Spinal cord (tissue), 10 donors: ENCODE data around the gene CTNNA2. TPM values are rescaled to one million over a fixed set of nuclear protein-coding genes. Genes with fewer than 3 reads are reported as not detected.

ENCODE experiments used
- DNase-seq, 6 donors: peaks; one replicate each; pipeline versions ENCODE4 v3.0.0 to v3.0.0-alpha.2; 2013 to 2015; ENCODE audit warnings: low spot score in 6 of 6, low read depth in 4 of 6
- H3K27ac ChIP-seq: one replicate; pipeline ENCODE4 v1.5.1; 2013; ENCODE audit warnings: low read depth, low read length, control low read depth
- H3K27me3 ChIP-seq: one replicate; pipeline ENCODE4 v1.6.1; 2013; ENCODE audit warnings: low read length; ENCODE audit not compliant: control insufficient read depth, insufficient read depth
- H3K36me3 ChIP-seq: one replicate; pipeline ENCODE4 v1.6.1; 2013; ENCODE audit warnings: low read length; ENCODE audit not compliant: control insufficient read depth, insufficient read depth
- H3K4me1 ChIP-seq: one replicate; pipeline ENCODE4 v1.6.1; 2013; ENCODE audit warnings: low read length; ENCODE audit not compliant: control insufficient read depth, insufficient read depth
- H3K4me3 ChIP-seq: one replicate; pipeline ENCODE4 v1.5.1; 2013; ENCODE audit warnings: low read depth, low read length, control low read depth
- H3K9me3 ChIP-seq: one replicate; pipeline ENCODE4 v1.6.1; 2013; ENCODE audit warnings: low read length; ENCODE audit not compliant: control insufficient read depth, insufficient read depth
- WGBS: methylation state at CpG from one replicate; pipeline ENCODE4 v1.1.5; 2013; ENCODE audit warnings: missing lambda C conversion rate; ENCODE audit not compliant: insufficient coverage; 5-methylcytosine and 5-hydroxymethylcytosine counted together
- polyA plus RNA-seq, 2 donors: library from polyadenylated mRNA; unstranded; fragments of 120-200 nt; gene quantifications; one replicate each; pipeline ENCODE4 v1.2.1, GENCODE V29; 2013; ENCODE audit not compliant: insufficient read length in 2 of 2
- total RNA-seq, 2 donors: library from RNA; depleted of rRNA in 1 of 2; stranded (reverse); fragments of 120-200 nt in 1 of 2; fragments of >200 nt in 1 of 2; gene quantifications; one replicate each; pipeline versions ENCODE4 v1.2.3 to v1.2.4, GENCODE V29; 2013 to 2014
- donor health status: healthy.

CTNNA2 gene
- total and polyA plus RNA-seq, 4 donors: 42.4 to 117 (median 84.7) TPM

GRCh38 chr2:79564065-79564464, 51.2 kb downstream of the CTNNA2 start:
- WGBS: no CpG with 5 or more reads among the region's 6 CpGs
- no peak for DNase-seq
- H3K27ac ChIP-seq: no peak overlapping the region
- no peaks in the 10 kb centered on the region for H3K4me1 ChIP-seq
- peaks cover 2% of the 10 kb centered on the region for H3K9me3 ChIP-seq
- no peaks in the 10 kb centered on the region for H3K27me3 ChIP-seq
- no peak overlapping the region for H3K4me3 ChIP-seq
- no peaks in the 10 kb centered on the region for H3K36me3 ChIP-seq

- no peaks in the 10 kb centered on the region for H3K9me3 ChIP-seq
- no peak overlapping the region for H3K27ac ChIP-seq
- no peaks in the 10 kb centered on the region for H3K4me1 ChIP-seq
- H3K4me3 ChIP-seq: no peak overlapping the region
- no peaks in the 10 kb centered on the region for H3K27me3 ChIP-seq
- no peaks in the 10 kb centered on the region for H3K36me3 ChIP-seq
- 86% methylated on average over 4 of the region's 5 CpGs for WGBS
- no peak for DNase-seq
These were observed 56.2 kb downstream of the CTNNA2 start for GRCh38 chr2:79569048-79569447.

- H3K4me1 ChIP-seq: no peaks in the 10 kb centered on the region
- no peak overlapping the region for H3K27ac ChIP-seq
These were observed 61.2 kb downstream of the CTNNA2 start for GRCh38 chr2:79573895-79574674.

DNA sequence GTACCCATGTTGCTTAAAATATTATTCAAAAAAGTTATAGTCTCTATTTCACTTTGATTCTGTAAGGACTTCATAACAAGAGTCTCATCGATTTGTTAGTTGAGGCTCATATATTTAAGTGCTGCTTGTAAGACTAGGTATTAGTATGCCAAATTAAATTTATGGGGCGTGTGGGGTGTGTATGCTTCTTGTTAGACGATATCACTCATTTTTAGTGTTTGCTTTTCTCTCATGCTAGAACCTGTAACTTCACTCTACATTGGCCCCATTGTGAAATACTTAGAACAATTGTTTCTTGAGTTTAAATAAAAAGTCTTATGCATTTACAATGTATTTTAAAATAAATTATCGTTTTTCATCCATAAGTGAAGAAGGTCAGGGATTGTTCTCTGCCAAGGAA, 63.6 kb downstream of the CTNNA2 start:
- H3K4me3 ChIP-seq: no peak overlapping the region
- no peak for DNase-seq
- H3K27me3 ChIP-seq: no peaks in the 10 kb centered on the region
- H3K4me1 ChIP-seq: no peaks in the 10 kb centered on the region
- WGBS: no CpG with 5 or more reads among the region's 4 CpGs
- no peak overlapping the region for H3K27ac ChIP-seq
- H3K9me3 ChIP-seq: no peaks in the 10 kb centered on the region
- H3K36me3 ChIP-seq: no peaks in the 10 kb centered on the region

More at GRCh38 chr2:79573895-79574674, 61.2 kb downstream of the CTNNA2 start:
- Histone ChIP-seq H3K4me3 (no peak overlapping the region), H3K36me3 (no peaks in the 10 kb centered on the region), H3K27me3 (no peaks in the 10 kb centered on the region), H3K9me3 (no peaks in the 10 kb centered on the region)
- 67% methylated on average over 1 of the region's 6 CpGs for WGBS
- no peak for DNase-seq

GRCh38 chr2:79578952-79579351, 66.1 kb downstream of the CTNNA2 start:
- Histone ChIP-seq H3K4me3 (no peak overlapping the region), H3K27ac (no peak overlapping the region), H3K36me3 (no peaks in the 10 kb centered on the region), H3K4me1 (no peaks in the 10 kb centered on the region), H3K9me3 (no peaks in the 10 kb centered on the region), H3K27me3 (no peaks in the 10 kb centered on the region)
- no peak for DNase-seq
- WGBS: no CpG with 5 or more reads among the region's 1 CpG

DNA sequence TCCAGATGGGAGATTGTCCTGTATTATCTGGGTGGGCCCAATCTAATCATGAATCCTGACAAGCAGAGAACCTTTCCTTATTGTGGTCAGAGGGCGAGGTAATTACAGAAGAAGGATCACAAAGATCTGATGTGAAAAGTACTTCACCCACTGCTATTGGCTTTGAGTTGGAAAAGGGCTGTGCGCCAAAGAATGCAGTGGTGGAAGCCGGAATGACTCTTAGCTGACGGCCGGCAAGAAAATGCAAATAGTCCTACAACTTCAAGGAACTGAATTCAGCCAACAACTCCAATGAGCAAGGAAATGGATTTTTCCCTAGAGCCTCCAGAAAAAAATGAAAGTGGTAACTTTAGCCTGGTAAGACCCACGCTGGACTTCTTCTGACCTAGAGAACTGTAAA, 67.3 kb downstream of the CTNNA2 start:
- Histone ChIP-seq H3K27ac (no peak overlapping the region), H3K4me1 (no peaks in the 10 kb centered on the region), H3K4me3 (no peak overlapping the region), H3K9me3 (no peaks in the 10 kb centered on the region), H3K36me3 (no peaks in the 10 kb centered on the region), H3K27me3 (no peaks in the 10 kb centered on the region)
- WGBS: 69% methylated on average over 4 of the region's 6 CpGs
- DNase-seq: no peak

DNA sequence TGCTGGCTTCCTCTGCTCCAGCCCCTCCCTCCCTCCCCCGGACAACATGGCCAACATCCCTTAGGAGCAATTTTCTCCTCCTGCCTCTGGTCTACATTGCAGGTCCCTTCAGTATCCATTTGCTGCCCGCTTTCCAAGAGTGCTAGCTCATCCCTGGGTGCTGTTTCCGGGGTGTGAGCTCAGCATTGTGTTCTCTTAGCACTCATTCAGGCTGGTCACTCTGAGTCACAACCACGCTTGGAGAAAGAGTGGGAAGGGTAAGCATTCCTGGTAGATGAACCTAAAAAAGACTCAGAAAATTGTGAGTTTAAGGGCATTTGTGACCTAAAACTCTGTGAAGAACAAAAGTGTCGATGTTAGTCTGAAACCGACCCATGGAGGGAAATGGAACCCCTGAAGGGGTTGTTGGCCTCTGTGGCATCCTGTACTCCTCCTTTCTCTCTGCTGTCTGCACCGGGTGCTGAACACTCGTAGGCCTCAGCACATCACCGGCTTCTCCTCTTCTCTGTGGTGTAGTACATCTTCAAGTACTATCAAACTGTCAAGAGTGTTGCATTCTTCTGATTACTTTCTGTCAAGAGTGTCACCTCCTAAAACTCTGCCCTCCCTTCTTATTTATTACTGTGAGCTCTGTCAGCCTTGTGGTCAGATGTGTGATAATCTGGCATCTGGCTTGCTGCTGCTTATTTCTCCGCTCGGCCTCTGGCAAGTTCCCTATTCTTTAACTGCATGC, 73.0 kb downstream of the CTNNA2 start:
- no peak for DNase-seq
- Histone ChIP-seq H3K27ac (no peak overlapping the region), H3K4me1 (no peaks in the 10 kb centered on the region), H3K9me3 (no peaks in the 10 kb centered on the region), H3K27me3 (no peaks in the 10 kb centered on the region), H3K36me3 (no peaks in the 10 kb centered on the region), H3K4me3 (no peak overlapping the region)
- 71% methylated on average over 6 of the region's 11 CpGs for WGBS

DNA sequence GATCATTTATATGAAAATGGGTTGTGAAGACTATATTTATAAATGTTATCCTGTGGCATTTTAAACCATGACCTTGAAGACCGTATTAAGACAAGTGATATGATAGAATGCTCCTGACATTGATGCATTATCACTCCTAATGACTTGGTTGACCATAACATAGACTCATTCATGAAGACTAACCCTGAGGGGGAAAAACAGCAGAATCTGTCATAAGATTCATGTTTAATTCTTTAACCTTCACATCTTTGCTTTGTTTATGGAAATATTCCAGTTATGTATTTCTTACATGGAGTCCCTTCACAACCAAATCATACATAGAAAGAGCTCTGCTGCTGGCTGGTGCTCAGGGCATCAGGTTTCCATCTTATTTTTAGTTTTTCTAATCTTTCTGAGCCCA, 78.4 kb downstream of the CTNNA2 start:
- H3K27ac ChIP-seq: no peak overlapping the region
- H3K4me3 ChIP-seq: no peak overlapping the region
- H3K9me3 ChIP-seq: no peaks in the 10 kb centered on the region
- no peaks in the 10 kb centered on the region for H3K27me3 ChIP-seq
- DNase-seq: no peak
- no CpG with 5 or more reads among the region's 1 CpG for WGBS
- no peaks in the 10 kb centered on the region for H3K4me1 ChIP-seq
- H3K36me3 ChIP-seq: no peaks in the 10 kb centered on the region

GRCh38 chr2:79593237-79593867, 80.5 kb downstream of the CTNNA2 start:
- no peak overlapping the region for H3K27ac ChIP-seq
- H3K27me3 ChIP-seq: no peaks in the 10 kb centered on the region
- no peak for DNase-seq
- H3K9me3 ChIP-seq: peaks cover 2% of the 10 kb centered on the region
- no peaks in the 10 kb centered on the region for H3K4me1 ChIP-seq
- 95% methylated on average over 3 of the region's 4 CpGs for WGBS
- H3K36me3 ChIP-seq: no peaks in the 10 kb centered on the region
- no peak overlapping the region for H3K4me3 ChIP-seq
